Colonic mucosa (tissue), 4 donors: Measurements from ENCODE around the gene LRRC18. TPM values are rescaled to one million over a fixed set of nuclear protein-coding genes. Genes with fewer than 3 reads are reported as not detected.

Source experiments
- DNase-seq: peaks from one replicate; pipeline ENCODE4 v3.0.0-alpha.2; 2020
- H3K27ac ChIP-seq: fragments of 200-600 bp; one replicate; pipeline ENCODE4 v1.8.0; 2021
- H3K27me3 ChIP-seq: fragments of 200-600 bp; one replicate; pipeline ENCODE4 v1.8.0; 2021
- H3K36me3 ChIP-seq: fragments of 200-600 bp; one replicate; pipeline ENCODE4 v1.8.0; 2021
- H3K4me1 ChIP-seq: fragments of 200-600 bp; one replicate; pipeline ENCODE4 v1.8.0; 2021; ENCODE audit warnings: mild to moderate bottlenecking
- H3K4me3 ChIP-seq: fragments of 200-600 bp; one replicate; pipeline ENCODE4 v1.8.0; 2021
- H3K9ac ChIP-seq, 2 donors: one replicate each; pipeline ENCODE4 v1.7.0; 2013; ENCODE audit warnings: control low read depth in 2 of 2, low read depth in 2 of 2, low read length in 2 of 2
- H3K9me3 ChIP-seq: fragments of 200-600 bp; one replicate; pipeline ENCODE4 v1.8.0; 2021
- CTCF ChIP-seq: fragments of 200-600 bp; IDR thresholded peaks from one replicate; pipeline ENCODE4 v1.8.0; 2022; ENCODE audit warnings: antibody characterized with exemption, mild to moderate bottlenecking
- intact Hi-C: fragments of 100-400 bp; cut with DNase I; formaldehyde crosslinking; loops from one replicate; pipeline ENCODE4 v1.14.1; 2022
- microRNA-seq: library from miRNA; unstranded; fragments of <30 nt; microRNA quantifications from one replicate; pipeline ENCODE4, GENCODE V29; 2019
- total RNA-seq, 2 donors: library from RNA; stranded (reverse); fragmentation: NEBNext Ultra II Directional in 1 of 2; extraction: Animal tissue kit (Norgen Biotek cat#: 25700) in 1 of 2; gene quantifications; one replicate each; pipeline ENCODE4 v1.2.1, GENCODE V29; 2021
- donor health status: healthy.
- donor health status: DM: no; HTN: no; CAD: no.
- donor health status: DM: no; HTN: no; CAD: no.

The LRRC18 gene
- total RNA-seq, 2 donors from 2014 or later: not detected

DNA sequence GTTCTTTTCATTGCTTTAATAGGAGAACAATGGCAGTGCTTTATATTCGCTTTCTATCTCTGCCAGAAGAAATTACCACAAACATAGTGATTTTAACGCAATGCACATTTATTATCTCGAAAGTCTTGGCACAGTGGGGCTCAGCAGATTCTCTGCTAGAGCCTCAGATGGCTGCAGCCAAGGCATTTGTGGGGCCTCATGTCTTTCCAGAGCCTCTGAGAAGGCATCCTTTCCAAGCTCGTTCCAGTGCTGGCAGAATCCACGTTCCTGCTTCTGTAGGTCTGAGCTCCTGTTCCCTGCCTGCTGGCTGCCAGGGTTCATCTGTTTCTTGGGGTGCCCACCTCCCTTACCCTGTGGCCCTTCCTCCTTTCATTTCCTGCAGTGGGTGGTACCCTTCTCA is 60.2 kb downstream of the LRRC18 start:
- DNase-seq: no peak

GRCh38 chr10:48878091-48878490 is 61.5 kb downstream of the LRRC18 start:
- no peak overlapping the region for H3K4me3 ChIP-seq
- H3K9me3 ChIP-seq: no peaks in the 10 kb centered on the region
- no peak for DNase-seq
- intact Hi-C loops: no loop called here
- H3K27ac ChIP-seq: no peak overlapping the region
- no peak overlapping the region for H3K9ac ChIP-seq
- no peaks in the 10 kb centered on the region for H3K36me3 ChIP-seq
- no peak for TF ChIP-seq CTCF
- H3K4me1 ChIP-seq: no peaks in the 10 kb centered on the region
- no peaks in the 10 kb centered on the region for H3K27me3 ChIP-seq

More for the DNA sequence above, 60.2 kb downstream of the LRRC18 start:
- Histone ChIP-seq H3K9me3 (no peaks in the 10 kb centered on the region), H3K4me3 (no peak overlapping the region), H3K27me3 (no peaks in the 10 kb centered on the region), H3K36me3 (no peaks in the 10 kb centered on the region), H3K27ac (no peak overlapping the region), H3K4me1 (no peaks in the 10 kb centered on the region), H3K9ac (no peak overlapping the region)
- intact Hi-C loops: no loop called here
- TF ChIP-seq CTCF: no peak

- H3K27ac ChIP-seq: no peak overlapping the region
- no peak for TF ChIP-seq CTCF
- no peaks in the 10 kb centered on the region for H3K4me1 ChIP-seq
- intact Hi-C loops: no loop called here
- no peak for DNase-seq
- no peak overlapping the region for H3K9ac ChIP-seq
- no peaks in the 10 kb centered on the region for H3K9me3 ChIP-seq
- H3K27me3 ChIP-seq: no peaks in the 10 kb centered on the region
- no peak overlapping the region for H3K4me3 ChIP-seq
- no peaks in the 10 kb centered on the region for H3K36me3 ChIP-seq
Observed at GRCh38 chr10:48872234-48872633, 67.4 kb downstream of the LRRC18 start.

Small RNAs within 50 kb of the gene (microRNA-seq; reads per million reads assigned to microRNA genes)
- not detected for gene MIR4294

Other genes with a start within 250 kb of the LRRC18 start
- 1 to 10 TPM; 1.2 to 3.1 TPM for gene VSTM4, start 175.7 kb upstream of the LRRC18 start, total RNA-seq
- gene FAM170B, start 194.2 kb upstream of the LRRC18 start, total RNA-seq: not detected
- 1 to 10 TPM; 3.4 to 5.1 TPM for gene TMEM273, start 248.6 kb upstream of the LRRC18 start, total RNA-seq